SKM-1 treated with dmso at 0.1 percent for 144 hours (cell line): Measurements from ENCODE around the gene RO60.

Source experiments
- DNase-seq: peaks from one replicate; lab custom pipeline; 2025; ENCODE audit not compliant: unreplicated experiment; lab: John Stamatoyannopoulos, UW

The RO60 gene

DNA sequence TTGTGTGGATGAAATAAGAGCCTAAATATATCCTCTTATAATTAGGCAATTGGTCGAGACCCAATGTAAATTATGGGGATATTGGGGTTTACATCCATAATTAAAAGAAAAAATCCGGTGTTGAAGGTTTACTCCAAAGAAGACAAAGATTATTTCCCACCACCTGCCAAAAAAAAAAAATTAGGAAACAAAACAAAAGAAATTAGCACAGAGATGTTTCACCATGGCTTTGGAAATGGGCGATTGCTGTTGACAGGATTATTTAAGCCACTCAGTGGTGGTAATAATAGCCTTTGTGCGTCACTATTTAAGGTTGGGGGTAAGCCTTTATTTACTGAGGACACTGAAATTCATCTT is 46.4 kb downstream of the RO60 start:
- DNase-seq: no peak

DNA sequence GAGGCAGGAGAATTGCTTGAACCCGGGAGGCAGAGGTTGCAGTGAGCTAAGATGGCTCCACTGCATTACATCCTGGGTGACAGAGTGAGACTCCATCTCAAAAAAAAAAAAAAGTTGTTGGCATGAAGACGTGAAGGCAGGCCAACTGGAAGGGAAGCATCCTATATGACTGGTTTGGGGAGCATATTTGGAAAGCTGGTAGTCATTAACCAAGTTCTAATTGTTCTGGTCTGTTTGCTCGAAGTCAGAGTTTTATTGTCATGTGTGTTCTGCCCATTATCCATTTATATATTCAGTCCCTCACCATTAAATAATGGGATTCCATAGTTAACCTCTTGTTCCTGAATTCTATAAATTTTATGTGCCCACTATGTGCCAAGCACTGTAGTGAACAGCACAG is 49.1 kb downstream of the RO60 start:
- DNase-seq: no peak
